ENCODE measurements around the gene FYCO1. TPM values are rescaled to one million over a fixed set of nuclear protein-coding genes. Genes with fewer than 3 reads are reported as not detected.
A peak's percentile ranks its signal among the peaks of the same experiment; 100 is the strongest.

Gene FYCO1
- total RNA-seq, 1 experiment from 2014 or later = 5.4 TPM

DNA sequence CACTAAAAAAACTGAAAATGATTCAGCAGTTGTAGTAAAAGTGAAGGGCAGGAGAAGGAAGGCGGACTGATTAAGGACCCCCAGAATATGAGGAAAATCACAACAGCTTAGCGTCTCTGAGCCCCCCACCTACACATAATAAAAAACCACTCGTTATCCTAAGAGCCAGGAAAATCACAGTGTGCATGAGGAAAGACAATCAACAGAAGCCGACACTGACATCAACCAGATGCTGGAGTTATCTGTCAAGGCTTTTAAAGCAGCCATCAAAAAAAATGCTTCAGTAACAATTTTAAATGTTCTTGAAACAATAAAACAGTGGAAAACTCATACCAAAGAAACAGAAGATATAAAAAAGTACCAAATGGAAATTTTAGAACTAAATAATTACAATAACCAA is 62.0 kb downstream of the FYCO1 start:
- H3K27ac ChIP-seq = no peak overlapping the region
- no peaks in the 10 kb centered on the region for H3K27me3 ChIP-seq (replicated peaks)
- H3K4me1 ChIP-seq (replicated peaks) = peaks cover 3% of the 10 kb centered on the region; the same call in 1 of the 2 replicates
- no peaks in the 10 kb centered on the region for H3K9me3 ChIP-seq (replicated peaks)
- no peak overlapping the region for H3K4me3 ChIP-seq
- H3K36me3 ChIP-seq = peaks cover 14% of the 10 kb centered on the region
- no peak for DNase-seq (ENCODE audit: low read depth in 1 of 2, low spot score in 2 of 2)

DNA sequence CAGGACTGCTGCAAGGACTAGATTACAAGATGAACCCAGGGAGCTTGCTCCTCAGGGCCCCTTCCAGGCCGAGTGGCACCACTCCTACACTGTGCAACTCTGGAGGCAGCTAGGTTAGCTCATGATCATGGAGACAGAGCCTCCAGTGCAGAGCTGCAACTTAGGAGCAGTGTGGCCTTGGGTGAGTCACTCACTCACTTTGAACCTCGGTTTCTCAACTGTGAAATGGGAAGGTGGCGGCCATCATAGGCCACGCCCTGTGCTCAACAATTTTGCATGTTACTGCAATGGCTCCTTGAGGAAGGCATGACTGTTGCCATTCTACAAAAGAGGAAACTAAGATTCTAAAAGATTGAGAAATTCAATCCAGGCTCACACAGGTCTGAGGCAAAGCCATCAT is 63.5 kb downstream of the FYCO1 start:
- Histone ChIP-seq H3K27me3 (replicated peaks) (no peaks in the 10 kb centered on the region), H3K4me1 (replicated peaks) (peaks cover 14% of the 10 kb centered on the region), H3K27ac (no peak overlapping the region), H3K9me3 (replicated peaks) (no peaks in the 10 kb centered on the region), H3K4me3 (no peak overlapping the region), H3K36me3 (peaks cover 17% of the 10 kb centered on the region)
- no peak for DNase-seq (ENCODE audit: low read depth in 1 of 2, low spot score in 2 of 2)

- Histone ChIP-seq H3K27ac (no peak overlapping the region), H3K4me1 (replicated peaks) (peaks cover 14% of the 10 kb centered on the region), H3K36me3 (peaks cover 17% of the 10 kb centered on the region), H3K9me3 (replicated peaks) (no peaks in the 10 kb centered on the region), H3K4me3 (no peak overlapping the region), H3K27me3 (replicated peaks) (no peaks in the 10 kb centered on the region)
- DNase-seq (ENCODE audit: low read depth in 1 of 2, low spot score in 2 of 2) = no peak
Measured at GRCh38 chr3:45931496-45931895, 64.1 kb downstream of the FYCO1 start.

- peaks cover 17% of the 10 kb centered on the region for H3K36me3 ChIP-seq
- no peak overlapping the region for H3K27ac ChIP-seq
- H3K27me3 ChIP-seq (replicated peaks) = no peaks in the 10 kb centered on the region
- DNase-seq (ENCODE audit: low read depth in 1 of 2, low spot score in 2 of 2) = peak; percentile 56 to 58
- no peaks in the 10 kb centered on the region for H3K9me3 ChIP-seq (replicated peaks)
- peaks cover 14% of the 10 kb centered on the region for H3K4me1 ChIP-seq (replicated peaks)
- no peak overlapping the region for H3K4me3 ChIP-seq
Measured at GRCh38 chr3:45929042-45929679, 66.5 kb downstream of the FYCO1 start.

- H3K9me3 ChIP-seq (replicated peaks) = no peaks in the 10 kb centered on the region
- peak in 1 of 2 experiments; percentile 16 for DNase-seq (ENCODE audit: low read depth in 1 of 2, low spot score in 2 of 2)
- no peak overlapping the region for H3K27ac ChIP-seq
- peaks cover 14% of the 10 kb centered on the region for H3K4me1 ChIP-seq (replicated peaks)
- peaks cover 20% of the 10 kb centered on the region for H3K36me3 ChIP-seq
- H3K4me3 ChIP-seq = no peak overlapping the region
- no peaks in the 10 kb centered on the region for H3K27me3 ChIP-seq (replicated peaks)
Measured at GRCh38 chr3:45927881-45928280, 67.7 kb downstream of the FYCO1 start.

GRCh38 chr3:45923755-45924154 is 71.9 kb downstream of the FYCO1 start:
- peaks cover 7% of the 10 kb centered on the region; the same call in 1 of the 2 replicates for H3K36me3 ChIP-seq
- H3K4me1 ChIP-seq (replicated peaks) = peaks cover 12% of the 10 kb centered on the region
- H3K4me3 ChIP-seq = no peak overlapping the region
- H3K9me3 ChIP-seq (replicated peaks) = no peaks in the 10 kb centered on the region
- no peaks in the 10 kb centered on the region for H3K27me3 ChIP-seq (replicated peaks)
- no peak overlapping the region for H3K27ac ChIP-seq
- DNase-seq (ENCODE audit: low read depth in 1 of 2, low spot score in 2 of 2) = no peak

DNA sequence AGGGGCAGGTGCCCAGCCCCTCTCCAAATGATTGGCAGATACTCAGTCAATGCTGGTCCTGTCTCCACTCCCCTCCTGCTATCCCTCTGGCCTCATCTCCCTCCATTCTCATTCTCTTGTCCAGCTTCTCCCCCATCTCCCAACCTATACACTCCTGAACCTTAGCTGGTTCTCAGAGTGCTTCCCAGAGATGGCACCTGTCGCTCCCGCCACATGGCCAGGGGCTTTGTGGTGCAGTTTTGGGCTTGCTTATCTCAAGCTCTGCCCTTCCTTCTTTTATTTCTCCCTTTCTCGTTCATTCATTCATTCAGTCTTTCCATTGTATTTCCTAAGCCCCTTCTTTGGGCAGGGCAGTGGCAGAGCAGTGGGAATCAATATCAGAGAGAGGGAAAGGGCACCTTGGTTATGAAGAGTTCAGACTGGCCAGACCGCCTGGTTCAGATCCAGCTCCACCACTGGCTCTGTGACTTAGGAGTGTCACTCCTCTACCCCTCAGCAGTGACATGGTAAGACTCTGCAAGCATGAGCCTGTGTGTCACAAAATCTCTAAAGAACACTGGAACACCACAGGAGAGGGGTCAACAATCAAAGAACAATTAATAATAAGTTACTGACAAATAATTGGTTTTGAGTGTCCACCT is 72.6 kb downstream of the FYCO1 start:
- Histone ChIP-seq H3K27me3 (replicated peaks) (no peaks in the 10 kb centered on the region), H3K9me3 (replicated peaks) (no peaks in the 10 kb centered on the region), H3K4me1 (replicated peaks) (peaks cover 6% of the 10 kb centered on the region), H3K27ac (no peak overlapping the region), H3K4me3 (no peak overlapping the region), H3K36me3 (0 out of 2 replicates have a peak, but pooled peaks cover 3% of the 10 kb centered on the region)
- no peak for DNase-seq (ENCODE audit: low read depth in 1 of 2, low spot score in 2 of 2)

DNA sequence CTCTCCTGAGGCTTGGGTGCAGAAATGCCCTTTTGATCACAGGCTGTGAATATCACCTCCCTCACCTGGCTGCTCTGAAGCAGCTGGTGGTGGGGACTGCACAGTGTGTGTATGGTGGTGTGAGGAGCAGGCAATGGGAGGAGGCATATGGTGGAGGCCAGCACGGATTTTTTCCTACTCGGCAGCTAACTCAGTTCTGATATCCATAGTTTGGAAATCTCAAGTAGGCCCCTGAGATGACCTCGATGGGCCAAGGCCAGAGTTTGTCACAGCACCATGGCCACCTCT is 73.6 kb downstream of the FYCO1 start:
- Histone ChIP-seq H3K4me3 (no peak overlapping the region), H3K4me1 (replicated peaks) (peaks cover 4% of the 10 kb centered on the region), H3K27me3 (replicated peaks) (no peaks in the 10 kb centered on the region), H3K9me3 (replicated peaks) (no peaks in the 10 kb centered on the region), H3K36me3 (0 out of 2 replicates have a peak, but pooled peaks cover 3% of the 10 kb centered on the region), H3K27ac (no peak overlapping the region)
- DNase-seq (ENCODE audit: low read depth in 1 of 2, low spot score in 2 of 2) = no peak

DNA sequence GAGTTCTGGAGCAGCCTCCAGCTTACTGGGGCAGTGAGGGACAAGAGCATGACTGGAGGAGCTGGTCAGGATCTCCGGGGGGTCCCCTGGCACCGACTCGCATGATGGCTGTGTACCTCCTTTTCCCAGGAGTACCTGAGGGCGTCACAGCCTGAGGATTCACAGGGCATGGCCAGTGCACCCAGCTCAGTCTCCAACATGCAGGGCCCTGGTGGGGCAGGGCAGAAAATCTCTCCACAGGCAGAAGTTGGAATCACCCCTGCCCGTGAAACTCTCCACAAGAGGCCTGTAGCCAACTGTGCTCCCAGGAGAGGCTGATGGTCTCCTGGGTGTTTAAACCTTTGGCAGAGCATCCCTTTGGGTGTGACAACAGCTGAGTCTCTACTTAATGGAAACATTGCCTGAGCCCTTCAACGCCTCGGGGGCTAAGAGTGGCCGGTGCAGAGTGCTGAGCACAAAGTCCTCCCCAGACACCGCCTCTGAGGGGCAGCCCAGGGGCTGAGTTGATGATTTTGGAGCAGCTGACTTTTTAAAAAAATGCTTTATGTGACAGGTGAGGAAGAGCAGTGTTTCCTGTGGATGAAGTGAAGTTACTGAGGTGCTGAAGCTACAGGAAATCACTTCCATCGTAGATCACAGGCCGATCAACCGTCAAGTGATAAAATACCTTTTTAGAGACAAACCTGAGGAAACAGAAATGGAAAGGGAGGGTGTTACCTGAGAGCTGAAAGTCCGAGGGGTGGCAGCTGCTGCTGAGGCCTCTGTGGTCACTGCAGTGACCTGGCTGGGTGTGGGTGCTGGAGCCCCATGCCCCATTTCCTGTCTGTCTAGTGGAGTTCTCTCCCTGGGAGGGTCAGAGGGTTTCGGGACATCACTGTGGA is 74.2 kb downstream of the FYCO1 start:
- Histone ChIP-seq H3K9me3 (replicated peaks) (no peaks in the 10 kb centered on the region), H3K36me3 (0 out of 2 replicates have a peak, but pooled peaks cover 3% of the 10 kb centered on the region), H3K27ac (no peak overlapping the region), H3K4me3 (no peak overlapping the region), H3K4me1 (replicated peaks) (peaks cover 9% of the 10 kb centered on the region), H3K27me3 (replicated peaks) (no peaks in the 10 kb centered on the region)
- DNase-seq (ENCODE audit: low read depth in 1 of 2, low spot score in 2 of 2) = no peak

GRCh38 chr3:45917146-45917898 is 78.3 kb downstream of the FYCO1 start:
- Histone ChIP-seq H3K9me3 (replicated peaks) (no peaks in the 10 kb centered on the region), H3K4me3 (no peak overlapping the region)

GRCh38 chr3:45915518-45916231 is 79.9 kb downstream of the FYCO1 start:
- no peaks in the 10 kb centered on the region for H3K27me3 ChIP-seq (replicated peaks)
- no peaks in the 10 kb centered on the region for H3K9me3 ChIP-seq (replicated peaks)
- H3K4me3 ChIP-seq = no peak overlapping the region
- H3K36me3 ChIP-seq = no peaks in the 10 kb centered on the region
- peak overlapping the region; percentile 54 for H3K27ac ChIP-seq
- DNase-seq (ENCODE audit: low read depth in 1 of 2, low spot score in 2 of 2) = peak; percentile 84 to 93
- H3K4me1 ChIP-seq (replicated peaks) = peaks cover 29% of the 10 kb centered on the region

More at GRCh38 chr3:45917146-45917898, 78.3 kb downstream of the FYCO1 start:
- no peaks in the 10 kb centered on the region for H3K36me3 ChIP-seq
- peaks cover 29% of the 10 kb centered on the region for H3K4me1 ChIP-seq (replicated peaks)
- DNase-seq (ENCODE audit: low read depth in 1 of 2, low spot score in 2 of 2) = no peak
- no peaks in the 10 kb centered on the region for H3K27me3 ChIP-seq (replicated peaks)
- H3K27ac ChIP-seq = no peak overlapping the region

- Histone ChIP-seq H3K4me3 (no peak overlapping the region), H3K4me1 (replicated peaks) (peaks cover 32% of the 10 kb centered on the region), H3K27me3 (replicated peaks) (no peaks in the 10 kb centered on the region), H3K27ac (peak overlapping the region; percentile 54), H3K36me3 (no peaks in the 10 kb centered on the region), H3K9me3 (replicated peaks) (no peaks in the 10 kb centered on the region)
- no peak for DNase-seq (ENCODE audit: low read depth in 1 of 2, low spot score in 2 of 2)
Measured at GRCh38 chr3:45915059-45915439, 80.6 kb downstream of the FYCO1 start.

Measured in SJSA1 (cell line).